Panc1 (cell line): ENCODE data around the gene GMPPA. TPM values are rescaled to one million over a fixed set of nuclear protein-coding genes. Genes with fewer than 3 reads are reported as not detected.

ENCODE experiments used
- ATAC-seq: fragments of 200-7000 bp; cut with Tn5 transposase; 2 replicates; pipeline ENCODE4 v1.9.1; 2020; ENCODE audit warnings: mild to moderate bottlenecking, moderate library complexity
- BruUV-seq: library from RNA; stranded (reverse); fragments of 400-500 nt; replicated peaks from 2 replicates; lab custom pipeline; 2021; lab: Mats Ljungman, UMichigan
- CTCF ChIA-PET: fragments of 300-600 bp; sonication (Branson Sonifier 250); formaldehyde crosslinking; loops from one replicate; lab custom pipeline; 2022; ENCODE audit warnings: antibody characterized with exemption; lab: Charles Lee
- POLR2A ChIA-PET: fragments of 300-600 bp; sonication (Branson Sonifier 250); formaldehyde crosslinking; loops from one replicate; lab custom pipeline; 2022; ENCODE audit warnings: antibody characterized with exemption; lab: Charles Lee
- DNase-seq: peaks from one replicate; pipeline ENCODE4 v3.0.0-alpha.2; 2010; ENCODE audit warnings: low read depth, low spot score
- H3K27ac ChIP-seq: 2 replicates; pipeline ENCODE4 v1.5.1; 2011; ENCODE audit warnings: mild to moderate bottlenecking, low read length, inconsistent platforms
- H3K27me3 ChIP-seq: fragments of 200-500 bp; sonication (Bioruptor generic); 2 replicates; pipeline ENCODE4 v1.6.0; 2014; ENCODE audit warnings: low read length, inconsistent platforms; ENCODE audit not compliant: control insufficient read depth, insufficient read depth
- H3K36me3 ChIP-seq: fragments of 200-500 bp; sonication (Bioruptor generic); 2 replicates; pipeline ENCODE4 v1.5.1; 2014; ENCODE audit warnings: inconsistent platforms, mild to moderate bottlenecking, low read length, moderate library complexity; ENCODE audit not compliant: control insufficient read depth, insufficient read depth
- H3K4me1 ChIP-seq: 2 replicates; pipeline ENCODE4 v1.5.1; 2011; ENCODE audit warnings: inconsistent platforms, mild to moderate bottlenecking, low read length, moderate library complexity; ENCODE audit not compliant: control insufficient read depth, insufficient read depth
- H3K4me3 ChIP-seq, 2 experiments: 2 replicates each; pipeline ENCODE4 v1.5.1; 2011 to 2012; ENCODE audit warnings: low read depth in 2 of 2, low read length in 2 of 2, mild to moderate bottlenecking in 2 of 2, inconsistent platforms in 1 of 2, moderate library complexity in 1 of 2
- H3K9me3 ChIP-seq: fragments of 200-500 bp; sonication (Bioruptor generic); 2 replicates; pipeline ENCODE4 v1.5.1; 2014; ENCODE audit warnings: low read depth, mild to moderate bottlenecking, inconsistent platforms, low read length, moderate library complexity; ENCODE audit not compliant: control insufficient read depth, insufficient read depth
- CTCF ChIP-seq: fragments of 450-650 bp; IDR thresholded peaks from 2 replicates; pipeline ENCODE4 v1.5.1; 2017; ENCODE audit warnings: mild to moderate bottlenecking
- POLR2AphosphoS5 ChIP-seq: IDR thresholded peaks from 2 replicates; pipeline ENCODE4 v1.6.1; 2012; ENCODE audit warnings: mild to moderate bottlenecking, low read depth, low read length, moderate library complexity
- REST ChIP-seq, 2 experiments: IDR thresholded peaks; 2 replicates each; pipeline ENCODE4 v1.6.1; 2011 to 2012; ENCODE audit warnings: low read depth in 2 of 2, control low read depth in 1 of 2, low read length in 1 of 2, mild to moderate bottlenecking in 1 of 2, moderate library complexity in 1 of 2; ENCODE audit not compliant: insufficient read depth in 1 of 2
- SIN3A ChIP-seq: IDR thresholded peaks from 2 replicates; pipeline ENCODE4 v1.6.1; 2012; ENCODE audit warnings: low read depth, mild to moderate bottlenecking, low read length, moderate library complexity, borderline replicate concordance; ENCODE audit not compliant: insufficient read depth
- TCF7L2 ChIP-seq: IDR thresholded peaks from 2 replicates; pipeline ENCODE4 v1.6.1; 2011; ENCODE audit warnings: mild to moderate bottlenecking, low read depth, low read length, inconsistent platforms
- in situ Hi-C: cut with HindIII; loops from 2 replicates; pipeline ENCODE4 v1.10.0; 2016; ENCODE audit warnings: low sequenced_read_pairs, low pct_unique_long_range_greater_than_20kb
- intact Hi-C: fragments of 100-400 bp; cut with micrococcal nuclease; formaldehyde crosslinking; loops from one replicate; pipeline ENCODE4 v1.10.0; 2022; ENCODE audit not compliant: unreplicated experiment
- total RNA-seq: library from RNA; stranded (reverse); gene quantifications from one replicate; pipeline ENCODE4 v1.2.1, GENCODE V29; 2021; ENCODE audit not compliant: unreplicated experiment

Gene GMPPA
- total RNA-seq, 1 experiment from 2014 or later = 66.2 TPM

GRCh38 chr2:219494952-219495530 lies 3.6 kb upstream of the GMPPA start:
- peaks cover 15% of the 10 kb centered on the region for H3K4me1 ChIP-seq
- no peak overlapping the region for H3K27ac ChIP-seq
- in situ Hi-C loops (no loop called here), intact Hi-C loops (no loop called here)
- peaks cover 3% of the 10 kb centered on the region; the same call in 1 of the 2 replicates for H3K36me3 ChIP-seq
- ChIA-PET CTCF (interaction anchor here (0.6 to 3.6 kb wide), 10 partner anchors 9 to 60 kb away, joined by 3 to 36 read pairs (median 4); no protein-coding TSS in a partner anchor), POLR2A (interaction anchor here (0.5 kb wide), 1 partner anchor 132 kb away, joined by 11 read pairs; no protein-coding TSS in a partner anchor)
- TF ChIP-seq POLR2AphosphoS5 (no peak), TCF7L2 (no peak), REST (IDR thresholded peaks at IDR 0.05; ENCODE audit: insufficient read depth in 1 of 2, low read depth in 2 of 2, low read length in 1 of 2) (no peak), SIN3A (no peak), CTCF (no peak)
- no peak overlapping the region for H3K4me3 ChIP-seq
- BruUV-seq = no TSS peak
- ATAC-seq (no peak), DNase-seq (no peak)
- H3K27me3 ChIP-seq = no peaks in the 10 kb centered on the region
- H3K9me3 ChIP-seq = no peaks in the 10 kb centered on the region

GRCh38 chr2:219495531-219496122 lies 3.1 kb upstream of the GMPPA start:
- no peak for TF ChIP-seq POLR2AphosphoS5
- TF ChIP-seq CTCF = peak; percentile 86
- in situ Hi-C loops = no loop called here
- Histone ChIP-seq H3K36me3 (peaks cover 3% of the 10 kb centered on the region; the same call in 1 of the 2 replicates), H3K4me1 (peaks cover 15% of the 10 kb centered on the region), H3K27ac (no peak overlapping the region), H3K4me3 (no peak overlapping the region), H3K9me3 (no peaks in the 10 kb centered on the region), H3K27me3 (no peaks in the 10 kb centered on the region)
- CTCF ChIA-PET = interaction anchor here (0.6 to 3.6 kb wide), 10 partner anchors 10 to 60 kb away, joined by 3 to 36 read pairs (median 4); no protein-coding TSS in a partner anchor
- ATAC-seq (no peak), DNase-seq (no peak)
- intact Hi-C loops = no loop called here
- POLR2A ChIA-PET = no interaction called here
- BruUV-seq = no TSS peak
